ENCODE results near the gene YARS1.

- TF ChIP-seq CTCF (conservative IDR thresholded peaks at IDR 0.05; ENCODE audit: low read depth in 2 of 2) (no peak), EZH2 (IDR thresholded peaks at IDR 0.05; ENCODE audit: low read depth, unreplicated experiment) (no peak), POLR2AphosphoS5 (IDR thresholded peaks at IDR 0.05; ENCODE audit: low read depth) (0 out of 2 replicates have a peak, but pooled peaks have one; percentile 19), CREB1 (CRISPR knock-in tag; IDR thresholded peaks at IDR 0.05; ENCODE audit: low read depth) (no peak), EZH2phosphoT487 (IDR thresholded peaks at IDR 0.05; ENCODE audit: unreplicated experiment) (no peak), JUNB (IDR thresholded peaks at IDR 0.05; ENCODE audit: unreplicated experiment) (no peak), ETS1 (IDR thresholded peaks at IDR 0.05) (no peak), ZNF114 (CRISPR knock-in tag; IDR thresholded peaks at IDR 0.05) (no peak), NANOG (IDR thresholded peaks at IDR 0.05; ENCODE audit: borderline replicate concordance) (no peak), ZNF331 (CRISPR knock-in tag; IDR thresholded peaks at IDR 0.05; ENCODE audit: low read depth) (no peak), STAT1 (IDR thresholded peaks at IDR 0.05; ENCODE audit: unreplicated experiment) (no peak)
- TF ChIP-seq, protein P1, sequence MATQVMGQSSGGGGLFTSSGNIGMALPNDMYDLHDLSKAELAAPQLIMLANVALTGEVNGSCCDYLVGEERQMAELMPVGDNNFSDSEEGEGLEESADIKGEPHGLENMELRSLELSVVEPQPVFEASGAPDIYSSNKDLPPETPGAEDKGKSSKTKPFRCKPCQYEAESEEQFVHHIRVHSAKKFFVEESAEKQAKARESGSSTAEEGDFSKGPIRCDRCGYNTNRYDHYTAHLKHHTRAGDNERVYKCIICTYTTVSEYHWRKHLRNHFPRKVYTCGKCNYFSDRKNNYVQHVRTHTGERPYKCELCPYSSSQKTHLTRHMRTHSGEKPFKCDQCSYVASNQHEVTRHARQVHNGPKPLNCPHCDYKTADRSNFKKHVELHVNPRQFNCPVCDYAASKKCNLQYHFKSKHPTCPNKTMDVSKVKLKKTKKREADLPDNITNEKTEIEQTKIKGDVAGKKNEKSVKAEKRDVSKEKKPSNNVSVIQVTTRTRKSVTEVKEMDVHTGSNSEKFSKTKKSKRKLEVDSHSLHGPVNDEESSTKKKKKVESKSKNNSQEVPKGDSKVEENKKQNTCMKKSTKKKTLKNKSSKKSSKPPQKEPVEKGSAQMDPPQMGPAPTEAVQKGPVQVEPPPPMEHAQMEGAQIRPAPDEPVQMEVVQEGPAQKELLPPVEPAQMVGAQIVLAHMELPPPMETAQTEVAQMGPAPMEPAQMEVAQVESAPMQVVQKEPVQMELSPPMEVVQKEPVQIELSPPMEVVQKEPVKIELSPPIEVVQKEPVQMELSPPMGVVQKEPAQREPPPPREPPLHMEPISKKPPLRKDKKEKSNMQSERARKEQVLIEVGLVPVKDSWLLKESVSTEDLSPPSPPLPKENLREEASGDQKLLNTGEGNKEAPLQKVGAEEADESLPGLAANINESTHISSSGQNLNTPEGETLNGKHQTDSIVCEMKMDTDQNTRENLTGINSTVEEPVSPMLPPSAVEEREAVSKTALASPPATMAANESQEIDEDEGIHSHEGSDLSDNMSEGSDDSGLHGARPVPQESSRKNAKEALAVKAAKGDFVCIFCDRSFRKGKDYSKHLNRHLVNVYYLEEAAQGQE (IDR thresholded peaks at IDR 0.05; ENCODE audit: unreplicated experiment): no peak
- TF ChIP-seq, protein P2, sequence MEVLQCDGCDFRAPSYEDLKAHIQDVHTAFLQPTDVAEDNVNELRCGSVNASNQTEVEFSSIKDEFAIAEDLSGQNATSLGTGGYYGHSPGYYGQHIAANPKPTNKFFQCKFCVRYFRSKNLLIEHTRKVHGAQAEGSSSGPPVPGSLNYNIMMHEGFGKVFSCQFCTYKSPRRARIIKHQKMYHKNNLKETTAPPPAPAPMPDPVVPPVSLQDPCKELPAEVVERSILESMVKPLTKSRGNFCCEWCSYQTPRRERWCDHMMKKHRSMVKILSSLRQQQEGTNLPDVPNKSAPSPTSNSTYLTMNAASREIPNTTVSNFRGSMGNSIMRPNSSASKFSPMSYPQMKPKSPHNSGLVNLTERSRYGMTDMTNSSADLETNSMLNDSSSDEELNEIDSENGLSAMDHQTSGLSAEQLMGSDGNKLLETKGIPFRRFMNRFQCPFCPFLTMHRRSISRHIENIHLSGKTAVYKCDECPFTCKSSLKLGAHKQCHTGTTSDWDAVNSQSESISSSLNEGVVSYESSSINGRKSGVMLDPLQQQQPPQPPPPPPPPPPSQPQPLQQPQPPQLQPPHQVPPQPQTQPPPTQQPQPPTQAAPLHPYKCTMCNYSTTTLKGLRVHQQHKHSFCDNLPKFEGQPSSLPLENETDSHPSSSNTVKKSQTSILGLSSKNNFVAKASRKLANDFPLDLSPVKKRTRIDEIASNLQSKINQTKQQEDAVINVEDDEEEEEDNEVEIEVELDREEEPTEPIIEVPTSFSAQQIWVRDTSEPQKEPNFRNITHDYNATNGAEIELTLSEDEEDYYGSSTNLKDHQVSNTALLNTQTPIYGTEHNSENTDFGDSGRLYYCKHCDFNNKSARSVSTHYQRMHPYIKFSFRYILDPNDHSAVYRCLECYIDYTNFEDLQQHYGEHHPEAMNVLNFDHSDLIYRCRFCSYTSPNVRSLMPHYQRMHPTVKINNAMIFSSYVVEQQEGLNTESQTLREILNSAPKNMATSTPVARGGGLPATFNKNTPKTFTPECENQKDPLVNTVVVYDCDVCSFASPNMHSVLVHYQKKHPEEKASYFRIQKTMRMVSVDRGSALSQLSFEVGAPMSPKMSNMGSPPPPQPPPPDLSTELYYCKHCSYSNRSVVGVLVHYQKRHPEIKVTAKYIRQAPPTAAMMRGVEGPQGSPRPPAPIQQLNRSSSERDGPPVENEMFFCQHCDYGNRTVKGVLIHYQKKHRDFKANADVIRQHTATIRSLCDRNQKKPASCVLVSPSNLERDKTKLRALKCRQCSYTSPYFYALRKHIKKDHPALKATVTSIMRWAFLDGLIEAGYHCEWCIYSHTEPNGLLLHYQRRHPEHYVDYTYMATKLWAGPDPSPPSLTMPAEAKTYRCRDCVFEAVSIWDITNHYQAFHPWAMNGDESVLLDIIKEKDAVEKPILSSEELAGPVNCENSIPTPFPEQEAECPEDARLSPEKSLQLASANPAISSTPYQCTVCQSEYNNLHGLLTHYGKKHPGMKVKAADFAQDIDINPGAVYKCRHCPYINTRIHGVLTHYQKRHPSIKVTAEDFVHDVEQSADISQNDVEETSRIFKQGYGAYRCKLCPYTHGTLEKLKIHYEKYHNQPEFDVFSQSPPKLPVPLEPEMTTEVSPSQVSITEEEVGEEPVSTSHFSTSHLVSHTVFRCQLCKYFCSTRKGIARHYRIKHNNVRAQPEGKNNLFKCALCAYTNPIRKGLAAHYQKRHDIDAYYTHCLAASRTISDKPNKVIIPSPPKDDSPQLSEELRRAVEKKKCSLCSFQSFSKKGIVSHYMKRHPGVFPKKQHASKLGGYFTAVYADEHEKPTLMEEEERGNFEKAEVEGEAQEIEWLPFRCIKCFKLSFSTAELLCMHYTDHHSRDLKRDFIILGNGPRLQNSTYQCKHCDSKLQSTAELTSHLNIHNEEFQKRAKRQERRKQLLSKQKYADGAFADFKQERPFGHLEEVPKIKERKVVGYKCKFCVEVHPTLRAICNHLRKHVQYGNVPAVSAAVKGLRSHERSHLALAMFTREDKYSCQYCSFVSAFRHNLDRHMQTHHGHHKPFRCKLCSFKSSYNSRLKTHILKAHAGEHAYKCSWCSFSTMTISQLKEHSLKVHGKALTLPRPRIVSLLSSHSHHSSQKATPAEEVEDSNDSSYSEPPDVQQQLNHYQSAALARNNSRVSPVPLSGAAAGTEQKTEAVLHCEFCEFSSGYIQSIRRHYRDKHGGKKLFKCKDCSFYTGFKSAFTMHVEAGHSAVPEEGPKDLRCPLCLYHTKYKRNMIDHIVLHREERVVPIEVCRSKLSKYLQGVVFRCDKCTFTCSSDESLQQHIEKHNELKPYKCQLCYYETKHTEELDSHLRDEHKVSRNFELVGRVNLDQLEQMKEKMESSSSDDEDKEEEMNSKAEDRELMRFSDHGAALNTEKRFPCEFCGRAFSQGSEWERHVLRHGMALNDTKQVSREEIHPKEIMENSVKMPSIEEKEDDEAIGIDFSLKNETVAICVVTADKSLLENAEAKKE (CRISPR knock-in tag; IDR thresholded peaks at IDR 0.05): no peak
Measured at GRCh38 chr1:32780628-32781234, 36.4 kb downstream of the YARS1 start.
